GM12864 (cell line): ENCODE data around the gene TLR3.

Experiments
- DNase-seq: peaks from one replicate; pipeline ENCODE4 v3.0.0-alpha.2; 2011; ENCODE audit warnings: low read depth
- H3K4me3 ChIP-seq: 2 replicates; pipeline ENCODE4 v1.5.1; 2011; ENCODE audit warnings: mild to moderate bottlenecking, low read depth, low read length, control low read depth
- CTCF ChIP-seq: IDR thresholded peaks from 2 replicates; pipeline ENCODE4 v1.5.1; 2011; ENCODE audit warnings: low read depth, mild to moderate bottlenecking, moderate library complexity, low read length, control low read depth, inconsistent platforms; ENCODE audit errors: missing control alignments

Gene TLR3

GRCh38 chr4:186105647-186106321 is 36.8 kb downstream of the TLR3 start:
- no peak for DNase-seq
- peak overlapping the region; percentile 46; the same call in 1 of the 2 replicates for H3K4me3 ChIP-seq
- no peak for TF ChIP-seq CTCF

- H3K4me3 ChIP-seq = no peak overlapping the region
- TF ChIP-seq CTCF = no peak
- DNase-seq = no peak
Measured at GRCh38 chr4:186107947-186108346, 39.0 kb downstream of the TLR3 start.

GRCh38 chr4:186108391-186108790 is 39.4 kb downstream of the TLR3 start:
- DNase-seq = no peak
- H3K4me3 ChIP-seq = no peak overlapping the region
- no peak for TF ChIP-seq CTCF

GRCh38 chr4:186109245-186109644 is 40.3 kb downstream of the TLR3 start:
- no peak for DNase-seq
- TF ChIP-seq CTCF = no peak

GRCh38 chr4:186116697-186117096 is 47.7 kb downstream of the TLR3 start:
- H3K4me3 ChIP-seq = no peak overlapping the region

More at GRCh38 chr4:186109245-186109644, 40.3 kb downstream of the TLR3 start:
- H3K4me3 ChIP-seq = no peak overlapping the region

GRCh38 chr4:186118582-186118981 is 49.6 kb downstream of the TLR3 start:
- no peak for DNase-seq
- TF ChIP-seq CTCF = no peak
- no peak overlapping the region for H3K4me3 ChIP-seq

More at GRCh38 chr4:186116697-186117096, 47.7 kb downstream of the TLR3 start:
- no peak for DNase-seq
- TF ChIP-seq CTCF = no peak

GRCh38 chr4:186121057-186121456 is 52.1 kb downstream of the TLR3 start:
- no peak overlapping the region for H3K4me3 ChIP-seq

More at GRCh38 chr4:186121057-186121456, 52.1 kb downstream of the TLR3 start:
- DNase-seq = no peak
- TF ChIP-seq CTCF = no peak
